Measurements from ENCODE around the gene SPEM1.

DNA sequence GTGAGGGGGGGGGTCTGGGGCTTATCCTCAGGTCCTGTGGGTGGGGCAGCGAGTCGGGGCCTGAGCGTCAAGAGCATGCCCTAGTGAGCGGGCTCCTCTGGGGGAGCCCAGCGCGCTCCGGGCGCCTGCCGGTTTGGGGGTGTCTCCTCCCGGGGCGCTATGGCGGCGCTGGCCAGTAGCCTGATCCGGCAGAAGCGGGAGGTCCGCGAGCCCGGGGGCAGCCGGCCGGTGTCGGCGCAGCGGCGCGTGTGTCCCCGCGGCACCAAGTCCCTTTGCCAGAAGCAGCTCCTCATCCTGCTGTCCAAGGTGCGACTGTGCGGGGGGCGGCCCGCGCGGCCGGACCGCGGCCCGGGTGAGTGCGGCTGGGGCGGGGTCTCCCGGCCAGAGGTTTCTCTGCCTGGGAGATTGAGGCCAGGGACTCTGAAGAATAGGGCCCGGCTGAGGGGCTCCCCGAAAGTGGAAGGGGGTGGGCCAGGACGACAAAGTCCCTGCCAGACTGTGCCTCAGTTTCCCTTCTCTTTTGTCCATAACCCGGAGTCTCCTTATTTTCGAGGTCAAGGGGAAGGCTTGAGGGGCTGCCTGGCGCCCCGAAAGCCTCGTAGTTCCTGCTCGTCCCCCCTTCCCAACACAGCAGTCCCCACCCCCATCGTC is 19.5 kb downstream of the SPEM1 start, which contains the start of gene FGF11:
- TF ChIP-seq CTCF (IDR thresholded peaks at IDR 0.05; ENCODE audit: insufficient read depth, low read length, poor library complexity, severe bottlenecking) (no peak), EZH2phosphoT487 (conservative IDR thresholded peaks at IDR 0.05; ENCODE audit: low read length) (no peak)
